Mesenchymal stem cell (in vitro differentiated cells and primary cell): Measurements from ENCODE around the gene LRRC43.

ENCODE experiments used
- DNase-seq: peaks from one replicate; pipeline ENCODE4 v3.0.0-alpha.2; 2013
- H2AFZ ChIP-seq: one replicate; pipeline ENCODE4 v1.6.1; 2013; ENCODE audit warnings: low read depth, mild to moderate bottlenecking, control low read depth, inconsistent platforms, low read length, moderate library complexity
- H2AK5ac ChIP-seq: 2 replicates; pipeline ENCODE4 v1.6.1; 2013; ENCODE audit warnings: low read length, moderate library complexity, mild to moderate bottlenecking, inconsistent platforms; ENCODE audit not compliant: severe bottlenecking
- H2BK120ac ChIP-seq: one replicate; pipeline ENCODE4 v1.6.1; 2013; ENCODE audit warnings: low read depth, mild to moderate bottlenecking, inconsistent platforms, low read length, moderate library complexity
- H2BK12ac ChIP-seq, 2 experiments: one replicate each; pipeline ENCODE4 v1.6.1; 2013; ENCODE audit warnings: inconsistent platforms in 2 of 2, low read length in 2 of 2, mild to moderate bottlenecking in 2 of 2, moderate library complexity in 2 of 2, control low read depth in 1 of 2
- H2BK15ac ChIP-seq: one replicate; pipeline ENCODE4 v1.6.1; 2013; ENCODE audit warnings: mild to moderate bottlenecking, low read depth, inconsistent platforms; ENCODE audit not compliant: poor library complexity, severe bottlenecking
- H2BK5ac ChIP-seq: 2 replicates; pipeline ENCODE4 v1.6.1; 2013; ENCODE audit warnings: low read depth, mild to moderate bottlenecking, low read length, control low read depth, inconsistent platforms; ENCODE audit not compliant: poor library complexity, severe bottlenecking
- H3K14ac ChIP-seq, 2 experiments: one replicate each; pipeline ENCODE4 v1.6.1; 2013; ENCODE audit warnings: inconsistent platforms in 2 of 2, low read length in 2 of 2, control low read depth in 1 of 2, mild to moderate bottlenecking in 1 of 2, moderate library complexity in 1 of 2
- H3K18ac ChIP-seq, 2 experiments: one replicate each; pipeline ENCODE4 v1.6.1; 2013; ENCODE audit warnings: inconsistent platforms in 2 of 2, low read length in 2 of 2, control low read depth in 1 of 2, low read depth in 1 of 2, mild to moderate bottlenecking in 1 of 2
- H3K23ac ChIP-seq, 2 experiments: one replicate each; pipeline ENCODE4 v1.6.1; 2013; ENCODE audit warnings: inconsistent platforms in 2 of 2, low read length in 2 of 2, mild to moderate bottlenecking in 2 of 2, moderate library complexity in 2 of 2, control low read depth in 1 of 2
- H3K27ac ChIP-seq: 2 replicates; pipeline ENCODE4 v1.5.1; 2013; ENCODE audit warnings: mild to moderate bottlenecking, moderate library complexity, low read length, control low read depth, inconsistent platforms; ENCODE audit not compliant: poor library complexity, severe bottlenecking
- H3K27me3 ChIP-seq, 2 experiments: 2 replicates each; pipeline versions ENCODE4 v1.6.1 to v1.7.0; 2013; ENCODE audit warnings: low read length in 2 of 2, mild to moderate bottlenecking in 2 of 2, moderate library complexity in 2 of 2, control low read depth in 1 of 2, inconsistent platforms in 1 of 2; ENCODE audit not compliant: control insufficient read depth in 1 of 2, insufficient read depth in 1 of 2
- H3K36me3 ChIP-seq, 2 experiments: 2 replicates each; pipeline versions ENCODE4 v1.6.1 to v1.7.0; 2013; ENCODE audit warnings: low read length in 2 of 2, control low read depth in 1 of 2, inconsistent platforms in 1 of 2, low read depth in 1 of 2, mild to moderate bottlenecking in 1 of 2; ENCODE audit not compliant: insufficient read depth in 2 of 2, control insufficient read depth in 1 of 2
- H3K4ac ChIP-seq, 2 experiments: one replicate each; pipeline ENCODE4 v1.6.1; 2013; ENCODE audit warnings: inconsistent platforms in 2 of 2, low read length in 2 of 2, mild to moderate bottlenecking in 2 of 2, moderate library complexity in 2 of 2, control low read depth in 1 of 2, low read depth in 1 of 2
- H3K4me1 ChIP-seq: 2 replicates; pipeline ENCODE4 v1.6.1; 2013; ENCODE audit warnings: low read depth, low read length, control low read depth; ENCODE audit not compliant: control insufficient read depth, insufficient read depth
- H3K4me2 ChIP-seq: 2 replicates; pipeline ENCODE4 v1.6.1; 2013; ENCODE audit warnings: low read length, mild to moderate bottlenecking, inconsistent platforms; ENCODE audit not compliant: poor library complexity, severe bottlenecking
- H3K4me3 ChIP-seq, 2 experiments: 2 replicates each; pipeline versions ENCODE4 v1.5.1 to v1.7.0; 2013; ENCODE audit warnings: low read length in 2 of 2, mild to moderate bottlenecking in 2 of 2, control low read depth in 1 of 2, low read depth in 1 of 2; ENCODE audit not compliant: insufficient read depth in 1 of 2
- H3K79me1 ChIP-seq: replicated peaks from 2 replicates; pipeline ENCODE4 v1.6.1; 2013; ENCODE audit warnings: mild to moderate bottlenecking, control low read depth, low read length, inconsistent platforms; ENCODE audit not compliant: poor library complexity, severe bottlenecking
- H3K9ac ChIP-seq: 2 replicates; pipeline ENCODE4 v1.7.0; 2013; ENCODE audit warnings: mild to moderate bottlenecking, low read length, moderate library complexity
- H3K9me3 ChIP-seq: 2 replicates; pipeline ENCODE4 v1.7.0; 2013; ENCODE audit warnings: mild to moderate bottlenecking, low read length; ENCODE audit not compliant: control insufficient read depth
- H4K8ac ChIP-seq: one replicate; pipeline ENCODE4 v1.6.1; 2013; ENCODE audit warnings: inconsistent platforms, mild to moderate bottlenecking, low read length, moderate library complexity
- H4K91ac ChIP-seq: one replicate; pipeline ENCODE4 v1.6.1; 2013; ENCODE audit warnings: mild to moderate bottlenecking, low read length, inconsistent platforms
- WGBS: methylation state at CpG from one replicate; pipeline ENCODE4 v1.1.7; 2013; ENCODE audit warnings: mixed read lengths; 5-methylcytosine and 5-hydroxymethylcytosine counted together

The LRRC43 gene

DNA sequence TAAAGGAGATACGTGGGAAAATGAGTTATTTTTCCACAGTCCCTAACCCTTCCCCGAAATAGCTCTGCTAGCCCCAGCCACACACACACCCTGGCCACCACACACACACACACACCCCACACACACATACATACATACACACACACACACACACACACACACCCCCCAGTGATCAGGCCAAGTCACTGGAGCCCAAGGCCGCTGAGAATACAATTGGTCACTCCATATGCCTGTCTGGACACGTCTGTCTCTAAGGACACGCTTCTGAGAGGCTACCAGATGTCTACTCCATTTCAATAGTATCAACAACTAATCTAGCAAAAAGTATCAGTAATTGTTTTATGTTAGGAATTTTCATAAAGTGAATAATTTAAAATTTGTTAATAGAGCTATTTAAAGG lies 55.9 kb downstream of the LRRC43 start:
- H2BK15ac ChIP-seq, result no peak overlapping the region
- H3K23ac ChIP-seq, result peak overlapping the region in 1 of 2 experiments; percentile 59
- H4K8ac ChIP-seq, result no peak overlapping the region
- H2AFZ ChIP-seq, result no peak overlapping the region
- no peaks in the 10 kb centered on the region for H3K27me3 ChIP-seq
- no peak overlapping the region for H3K4me3 ChIP-seq
- H4K91ac ChIP-seq, result no peak overlapping the region
- H3K14ac ChIP-seq, result no peak overlapping the region
- no peak overlapping the region for H2AK5ac ChIP-seq
- DNase-seq, result no peak
- no peak overlapping the region for H3K18ac ChIP-seq
- H2BK12ac ChIP-seq, result no peak overlapping the region
- peaks cover 30 to 71% of the 10 kb centered on the region in 2 experiments for H3K36me3 ChIP-seq
- H3K79me1 ChIP-seq, result peaks cover 2% of the 10 kb centered on the region
- no peak overlapping the region for H3K4ac ChIP-seq
- no peak overlapping the region for H3K4me2 ChIP-seq
- H2BK120ac ChIP-seq, result no peak overlapping the region
- no peak overlapping the region for H3K9ac ChIP-seq
- no peak overlapping the region for H2BK5ac ChIP-seq
- H3K9me3 ChIP-seq, result no peaks in the 10 kb centered on the region
- H3K4me1 ChIP-seq, result no peaks in the 10 kb centered on the region
- H3K27ac ChIP-seq, result no peak overlapping the region
- WGBS, result 100% methylated on average over 4 of the region's 5 CpGs

DNA sequence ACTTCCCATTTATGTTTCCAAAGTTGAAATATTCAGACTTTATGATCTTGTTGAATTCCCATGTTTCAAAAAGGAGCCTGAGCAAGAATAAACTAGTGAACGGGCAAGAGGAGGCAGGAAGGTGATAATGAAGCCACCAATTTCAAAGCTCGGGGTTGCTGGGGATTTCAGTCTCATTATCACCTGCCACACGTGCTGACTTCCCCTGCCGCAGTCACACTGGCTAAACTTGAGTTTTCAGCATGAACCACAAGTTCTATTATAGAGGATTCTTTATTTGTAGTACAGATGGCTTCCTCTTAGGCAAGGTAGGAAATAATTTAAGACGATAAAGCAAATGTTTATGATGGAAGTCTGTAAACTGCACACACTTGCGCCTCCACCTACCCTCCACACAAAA lies 61.0 kb downstream of the LRRC43 start:
- WGBS, result 91% methylated on average over 2 of the region's 6 CpGs
- Histone ChIP-seq H2BK5ac (no peak overlapping the region), H2BK12ac (no peak overlapping the region)

DNA sequence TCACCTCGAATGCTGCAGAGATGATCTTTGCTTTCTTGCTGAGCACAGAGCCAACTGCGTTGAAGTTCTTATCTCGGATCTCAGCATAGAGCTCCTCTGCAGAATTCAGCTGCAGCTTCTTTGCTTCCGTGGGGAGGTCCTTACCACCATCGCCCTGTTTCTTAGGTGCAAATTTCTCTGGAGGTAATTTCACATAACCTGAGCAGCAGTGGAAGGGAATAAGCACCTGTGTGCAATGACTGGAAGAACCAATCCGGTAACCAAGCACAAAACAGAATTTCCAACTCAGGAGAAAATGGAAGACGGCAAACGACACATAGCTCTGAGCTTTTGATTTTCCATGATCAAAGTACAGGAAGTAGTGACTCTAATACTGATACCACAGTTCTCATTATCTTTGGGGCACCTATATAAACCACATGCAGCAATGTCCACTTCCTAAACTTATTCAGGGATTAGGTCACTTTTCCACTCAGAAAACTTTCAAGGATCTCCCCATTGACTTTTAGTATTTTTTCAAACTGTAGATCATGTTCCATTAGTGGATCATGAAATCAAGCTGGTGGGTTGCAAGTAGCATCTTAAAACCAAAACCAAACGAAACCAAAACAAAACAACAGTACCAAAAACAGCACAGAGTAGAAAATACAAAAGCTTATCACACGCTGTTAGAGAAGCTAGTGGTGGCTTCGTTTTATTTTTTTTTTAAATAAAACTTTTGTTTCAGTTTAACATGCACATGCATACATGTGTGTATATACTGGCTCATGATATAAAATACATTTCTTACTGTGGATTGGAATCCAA lies 61.8 kb downstream of the LRRC43 start:
- Histone ChIP-seq H2AFZ (no peak overlapping the region), H2BK12ac (no peak overlapping the region), H3K18ac (no peak overlapping the region), H4K8ac (no peak overlapping the region), H3K4me3 (no peak overlapping the region), H3K14ac (no peak overlapping the region), H3K9ac (no peak overlapping the region), H3K79me1 (peaks cover 9% of the 10 kb centered on the region), H3K27ac (no peak overlapping the region), H2BK120ac (no peak overlapping the region), H2BK15ac (no peak overlapping the region), H3K4ac (no peak overlapping the region), H2AK5ac (no peak overlapping the region), H3K9me3 (no peaks in the 10 kb centered on the region), H3K4me2 (no peak overlapping the region), H3K36me3 (peaks cover 29 to 63% of the 10 kb centered on the region in 2 experiments), H2BK5ac (no peak overlapping the region), H4K91ac (no peak overlapping the region), H3K23ac (no peak overlapping the region), H3K4me1 (no peaks in the 10 kb centered on the region), H3K27me3 (no peaks in the 10 kb centered on the region)
- WGBS, result 98% methylated on average over 8 of the region's 11 CpGs
- DNase-seq, result no peak

More for the DNA sequence above, 61.0 kb downstream of the LRRC43 start:
- Histone ChIP-seq H3K18ac (no peak overlapping the region), H3K9ac (no peak overlapping the region), H3K14ac (no peak overlapping the region), H3K27me3 (no peaks in the 10 kb centered on the region), H3K4me3 (no peak overlapping the region), H3K27ac (no peak overlapping the region), H3K9me3 (no peaks in the 10 kb centered on the region), H3K4me1 (no peaks in the 10 kb centered on the region), H4K8ac (no peak overlapping the region), H2AK5ac (no peak overlapping the region), H2AFZ (no peak overlapping the region), H3K36me3 (peaks cover 27 to 59% of the 10 kb centered on the region in 2 experiments), H3K4me2 (no peak overlapping the region), H3K23ac (no peak overlapping the region), H3K79me1 (peaks cover 9% of the 10 kb centered on the region), H2BK120ac (no peak overlapping the region), H2BK15ac (no peak overlapping the region), H3K4ac (no peak overlapping the region), H4K91ac (no peak overlapping the region)
- DNase-seq, result no peak

DNA sequence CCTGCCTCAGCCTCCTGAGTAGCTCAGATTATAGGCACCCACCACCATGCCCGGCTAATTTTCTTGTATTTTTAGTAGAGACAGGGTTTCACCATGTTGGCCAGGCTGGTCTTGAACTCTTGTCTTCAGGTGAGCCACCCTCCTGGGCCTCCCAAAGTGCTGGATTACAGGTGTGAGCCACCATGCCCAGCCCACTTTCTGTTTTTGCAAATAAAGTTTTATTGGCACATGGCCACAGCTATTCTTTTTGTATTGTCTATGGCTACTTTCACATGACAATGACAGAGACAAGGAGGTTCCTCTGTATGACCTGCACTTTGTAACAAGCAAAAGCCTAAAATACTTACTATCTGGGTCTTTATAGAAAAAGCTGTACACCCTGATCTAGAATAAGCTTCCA lies 62.6 kb downstream of the LRRC43 start:
- Histone ChIP-seq H2BK12ac (no peak overlapping the region), H4K91ac (no peak overlapping the region), H3K9me3 (no peaks in the 10 kb centered on the region), H2BK120ac (no peak overlapping the region), H3K4me2 (no peak overlapping the region), H3K27ac (no peak overlapping the region), H4K8ac (no peak overlapping the region), H3K14ac (no peak overlapping the region), H3K27me3 (no peaks in the 10 kb centered on the region), H2BK5ac (no peak overlapping the region), H2BK15ac (no peak overlapping the region), H2AK5ac (no peak overlapping the region), H3K18ac (no peak overlapping the region), H3K4ac (no peak overlapping the region), H3K4me3 (no peak overlapping the region), H2AFZ (no peak overlapping the region), H3K36me3 (peaks cover 29 to 63% of the 10 kb centered on the region in 2 experiments), H3K23ac (no peak overlapping the region), H3K9ac (no peak overlapping the region), H3K79me1 (peaks cover 13% of the 10 kb centered on the region), H3K4me1 (no peaks in the 10 kb centered on the region)
- WGBS, result 100% methylated on average over 1 of the region's 1 CpG
- DNase-seq, result no peak
